HepG2 (cell line): ENCODE data around the gene GRPEL2. TPM values are rescaled to one million over a fixed set of nuclear protein-coding genes. Genes with fewer than 3 reads are reported as not detected.
A peak's percentile ranks its signal among the peaks of the same experiment; 100 is the strongest.

Source experiments
- ARID3A ChIP-seq: IDR thresholded peaks from 2 replicates; pipeline ENCODE4 v1.6.1; 2012; ENCODE audit warnings: low read depth, low read length, improper control_type of control experiment
- DBP ChIP-seq: sonication (generic); formaldehyde crosslinking; IDR thresholded peaks from 2 replicates; pipeline ENCODE4 v1.4.0; 2020; ENCODE audit warnings: missing genetic modification reagents; ENCODE audit errors: not compliant biosample characterization
- HMGXB3 ChIP-seq: sonication (generic); formaldehyde crosslinking; IDR thresholded peaks from 2 replicates; pipeline ENCODE4 v1.4.0; 2020; ENCODE audit warnings: missing genetic modification reagents, borderline replicate concordance
- IRF2 ChIP-seq: IDR thresholded peaks from 2 replicates; pipeline ENCODE4 v1.6.1; 2018; ENCODE audit warnings: missing genetic modification reagents, missing compliant biosample characterization
- MAZ ChIP-seq, 2 experiments: sonication (generic) in 1 of 2; formaldehyde crosslinking in 1 of 2; IDR thresholded peaks; 2 replicates each; pipeline versions ENCODE4 v1.5.0 to v1.6.1; 2012 to 2020; ENCODE audit warnings: low read depth in 2 of 2, mild to moderate bottlenecking in 2 of 2, borderline replicate concordance in 1 of 2, improper control_type of control experiment in 1 of 2, low read length in 1 of 2, missing genetic modification reagents in 1 of 2, moderate library complexity in 1 of 2
- MXI1 ChIP-seq: IDR thresholded peaks from 3 replicates; pipeline ENCODE4 v1.6.1; 2012; ENCODE audit warnings: low read depth, low read length, inconsistent platforms, borderline replicate concordance
- POGZ ChIP-seq: sonication (generic); formaldehyde crosslinking; IDR thresholded peaks from 2 replicates; pipeline ENCODE4 v1.4.0; 2020; ENCODE audit warnings: mild to moderate bottlenecking, missing genetic modification reagents
- TOPORS ChIP-seq: sonication (generic); formaldehyde crosslinking; IDR thresholded peaks from 2 replicates; pipeline ENCODE4 v1.8.0; 2023; ENCODE audit warnings: mild to moderate bottlenecking, missing genetic modification reagents
- ZBTB1 ChIP-seq: sonication (generic); formaldehyde crosslinking; IDR thresholded peaks from 2 replicates; pipeline ENCODE4 v1.4.0; 2020; ENCODE audit warnings: missing genetic modification reagents, borderline replicate concordance
- ZBTB26 ChIP-seq: IDR thresholded peaks from 2 replicates; pipeline ENCODE4 v1.6.1; 2016; ENCODE audit warnings: missing compliant biosample characterization, missing genetic modification reagents, borderline replicate concordance
- ZNF101 ChIP-seq: sonication (generic); formaldehyde crosslinking; IDR thresholded peaks from 2 replicates; pipeline ENCODE4 v1.4.0; 2020; ENCODE audit warnings: mild to moderate bottlenecking, low read depth, missing genetic modification reagents, borderline replicate concordance
- ZNF138 ChIP-seq: sonication (generic); formaldehyde crosslinking; IDR thresholded peaks from 2 replicates; pipeline ENCODE4 v1.5.0; 2020; ENCODE audit warnings: mild to moderate bottlenecking, low read depth, missing genetic modification reagents
- ZNF20 ChIP-seq: sonication (generic); formaldehyde crosslinking; IDR thresholded peaks from 2 replicates; pipeline ENCODE4 v1.4.0; 2020; ENCODE audit warnings: mild to moderate bottlenecking, moderate library complexity, missing genetic modification reagents
- ZNF275 ChIP-seq: sonication (generic); formaldehyde crosslinking; IDR thresholded peaks from 2 replicates; pipeline ENCODE4 v1.8.0; 2022; ENCODE audit warnings: missing genetic modification reagents, mild to moderate bottlenecking, inconsistent platforms, borderline replicate concordance
- ZNF549 ChIP-seq: sonication (generic); formaldehyde crosslinking; IDR thresholded peaks from 2 replicates; pipeline ENCODE4 v1.5.0; 2020; ENCODE audit warnings: missing genetic modification reagents
- ZNF770 ChIP-seq: sonication (generic); formaldehyde crosslinking; IDR thresholded peaks from 2 replicates; pipeline ENCODE4 v1.5.0; 2020; ENCODE audit warnings: mild to moderate bottlenecking, missing genetic modification reagents
- ZSCAN30 ChIP-seq: sonication (generic); formaldehyde crosslinking; IDR thresholded peaks from 2 replicates; pipeline ENCODE4 v1.5.0; 2020; ENCODE audit warnings: mild to moderate bottlenecking, missing genetic modification reagents
- polyA plus RNA-seq, 8 experiments: library from polyadenylated mRNA; depleted of rRNA in 3 of 8; stranded (reverse) in 7 of 8; unstranded in 1 of 8; fragments of >200 nt; fragmentation: Illumina TruSeq in 4 of 8; extraction: Trizol in 4 of 8; gene quantifications; 2 replicates each; pipeline versions ENCODE4 v1.2.1 to v1.2.3, GENCODE V29; 2011 to 2016; ENCODE audit warnings: low read depth in 4 of 8, missing spikeins in 1 of 8, mixed read lengths in 1 of 8; ENCODE audit not compliant: insufficient read depth in 1 of 8
- total RNA-seq, 5 experiments: library from RNA; depleted of rRNA; stranded (reverse); fragments of >200 nt; fragmentation: Illumina TruSeq; extraction: Trizol; gene quantifications; 2 replicates each; pipeline ENCODE4 v1.2.3, GENCODE V29; 2016; ENCODE audit warnings: low read depth in 1 of 5

The GRPEL2 gene
- total and polyA plus RNA-seq, 2 of the 13 experiments (the other 11 are each of a cell fraction or from before 2014, with no cell fraction given), result 13.1 to 16.6 TPM

GRCh38 chr5:149320791-149321330 is 24.4 kb upstream of the GRPEL2 start (continued):
- no peak for TF ChIP-seq ZNF101 (CRISPR knock-in tag)
- TF ChIP-seq IRF2 (CRISPR knock-in tag), result 0 out of 2 replicates have a peak, but pooled peaks have one; percentile 25
- no peak for TF ChIP-seq TOPORS
- TF ChIP-seq ARID3A, result no peak
- TF ChIP-seq MXI1, result peak; percentile 29; the same call in 1 of the 3 replicates
- TF ChIP-seq HMGXB3 (CRISPR knock-in tag), result no peak
- no peak for TF ChIP-seq ZNF138 (CRISPR knock-in tag)
- no peak for TF ChIP-seq DBP (CRISPR knock-in tag)
- no peak for TF ChIP-seq ZNF275 (CRISPR knock-in tag)
- TF ChIP-seq ZNF770 (CRISPR knock-in tag), result no peak
- TF ChIP-seq ZNF20 (CRISPR knock-in tag), result no peak
- TF ChIP-seq MAZ (IDR thresholded peaks at IDR 0.05; ENCODE audit: borderline replicate concordance, low read depth, low read length), result no peak
- TF ChIP-seq MAZ (CRISPR knock-in tag; IDR thresholded peaks at IDR 0.05; ENCODE audit: low read depth), result 0 out of 2 replicates have a peak, but pooled peaks have one; percentile 24
- TF ChIP-seq ZNF549 (CRISPR knock-in tag), result no peak
- TF ChIP-seq POGZ (CRISPR knock-in tag), result 0 out of 2 replicates have a peak, but pooled peaks have one; percentile 34
- no peak for TF ChIP-seq ZBTB26 (CRISPR knock-in tag)
- TF ChIP-seq ZSCAN30 (CRISPR knock-in tag), result no peak
- no peak for TF ChIP-seq ZBTB1
